Transverse colon (tissue), 4 donors: ENCODE data around the gene COPZ2. TPM values are rescaled to one million over a fixed set of nuclear protein-coding genes. Genes with fewer than 3 reads are reported as not detected.

Source experiments
- DNase-seq: peaks from one replicate; pipeline ENCODE4 v3.0.0-alpha.2; 2019
- H3K27ac ChIP-seq, 4 donors: fragments of 200-600 bp; sonication (generic); 2 replicates each; pipeline ENCODE4 v1.5.1; 2016 to 2018; ENCODE audit warnings: inconsistent platforms in 4 of 4
- H3K27me3 ChIP-seq: fragments of 200-600 bp; sonication (generic); 2 replicates; pipeline ENCODE4 v1.5.1; 2017; ENCODE audit warnings: inconsistent platforms
- H3K36me3 ChIP-seq, 4 donors: fragments of 200-600 bp; sonication (generic); 2 replicates each; pipeline ENCODE4 v1.5.1; 2017 to 2019; ENCODE audit warnings: inconsistent platforms in 4 of 4
- H3K4me1 ChIP-seq, 4 donors: fragments of 200-600 bp; sonication (generic); 2 replicates each; pipeline ENCODE4 v1.5.1; 2017 to 2020; ENCODE audit warnings: inconsistent platforms in 4 of 4
- H3K4me3 ChIP-seq, 4 donors: fragments of 200-600 bp; sonication (generic); 1 replicate in 1 of 4; 2 replicates in 3 of 4; pipeline versions ENCODE4 v1.5.1 to v1.6.1; 2017 to 2019; ENCODE audit warnings: inconsistent platforms in 4 of 4
- H3K9me3 ChIP-seq, 2 donors: fragments of 200-600 bp; sonication (generic); 2 replicates each; pipeline ENCODE4 v1.5.1; 2017 to 2019; ENCODE audit warnings: inconsistent platforms in 2 of 2
- EP300 ChIP-seq: sonication (generic); formaldehyde crosslinking; IDR thresholded peaks from one replicate; pipeline ENCODE4 v1.6.1; 2017; ENCODE audit warnings: antibody characterized with exemption, low read depth
- POLR2A ChIP-seq: fragments of 450-650 bp; IDR thresholded peaks from one replicate; pipeline ENCODE4 v1.6.1; 2016; ENCODE audit warnings: antibody characterized with exemption, mild to moderate bottlenecking, moderate library complexity
- POLR2AphosphoS5 ChIP-seq, 3 donors: sonication (generic); formaldehyde crosslinking; IDR thresholded peaks; one replicate each; pipeline ENCODE4 v1.6.1; 2016; ENCODE audit warnings: antibody characterized with exemption in 3 of 3
- WGBS, 2 donors: methylation state at CpG; one replicate each; pipeline ENCODE4 v1.1.5; 2018; ENCODE audit warnings: low coverage in 1 of 2; 5-methylcytosine and 5-hydroxymethylcytosine counted together
- in situ Hi-C, 4 donors: fragments of 200-750 bp; cut with MboI; loops; one replicate each; pipeline versions ENCODE4 v1.15.0 to v1.15.1; 2017; ENCODE audit warnings: low sequenced_read_pairs in 3 of 4, low pct_ligation_motif_present in 1 of 4, low pct_unique_long_range_greater_than_20kb in 1 of 4
- intact Hi-C: fragments of 100-400 bp; cut with DNase I; formaldehyde crosslinking; loops from one replicate; pipeline ENCODE4 v1.15.1; 2023; ENCODE audit warnings: low total_unique reads
- total RNA-seq, 4 donors: library from RNA; depleted of rRNA; stranded (reverse); fragments of >200 nt; gene quantifications; one replicate each; pipeline ENCODE4 v1.1.0, GENCODE V29; 2016
- TF ChIP-seq, protein P1 (sequence below), 5 experiments: fragments of 200-600 bp in 3 of 5; fragments of 450-650 bp in 2 of 5; sonication (generic) in 3 of 5; IDR thresholded peaks; 1 replicate in 2 of 5; 2 replicates in 3 of 5; pipeline ENCODE4 v1.5.1; 2016 to 2017; ENCODE audit warnings: antibody characterized with exemption in 5 of 5, inconsistent platforms in 3 of 5, mild to moderate bottlenecking in 2 of 5, moderate library complexity in 1 of 5

The COPZ2 gene
- total RNA-seq, 4 donors from 2014 or later: 6.0 to 11.2 (median 8.3) TPM

DNA sequence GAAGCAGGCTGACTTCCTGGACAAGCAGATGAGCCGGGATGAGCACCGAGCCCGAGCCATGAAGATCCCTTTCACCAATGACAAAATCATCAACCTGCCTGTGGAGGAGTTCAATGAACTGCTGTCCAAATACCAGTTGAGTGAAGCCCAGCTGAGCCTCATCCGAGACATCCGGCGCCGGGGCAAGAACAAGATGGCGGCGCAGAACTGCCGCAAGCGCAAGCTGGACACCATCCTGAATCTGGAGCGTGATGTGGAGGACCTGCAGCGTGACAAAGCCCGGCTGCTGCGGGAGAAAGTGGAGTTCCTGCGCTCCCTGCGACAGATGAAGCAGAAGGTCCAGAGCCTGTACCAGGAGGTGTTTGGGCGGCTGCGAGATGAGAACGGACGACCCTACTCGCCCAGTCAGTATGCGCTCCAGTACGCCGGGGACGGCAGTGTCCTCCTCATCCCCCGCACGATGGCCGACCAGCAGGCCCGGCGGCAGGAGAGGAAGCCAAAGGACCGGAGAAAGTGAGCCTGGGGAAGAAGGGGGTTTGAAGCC lies 21.6 kb upstream of the COPZ2 start:
- Histone ChIP-seq H3K36me3 (peaks cover 0 to 68% (median 30%) of the 10 kb centered on the region in 4 donors), H3K4me3 (no peak overlapping the region), H3K9me3 (no peaks in the 10 kb centered on the region), H3K27me3 (no peaks in the 10 kb centered on the region), H3K4me1 (peaks cover 0 to 17% (median 14%) of the 10 kb centered on the region in 4 donors), H3K27ac (no peak overlapping the region)
- DNase-seq: no peak
- TF ChIP-seq POLR2AphosphoS5 (IDR thresholded peaks at IDR 0.05): no peak
- TF ChIP-seq POLR2A: no peak
- TF ChIP-seq EP300: no peak
- TF ChIP-seq, protein P1, sequence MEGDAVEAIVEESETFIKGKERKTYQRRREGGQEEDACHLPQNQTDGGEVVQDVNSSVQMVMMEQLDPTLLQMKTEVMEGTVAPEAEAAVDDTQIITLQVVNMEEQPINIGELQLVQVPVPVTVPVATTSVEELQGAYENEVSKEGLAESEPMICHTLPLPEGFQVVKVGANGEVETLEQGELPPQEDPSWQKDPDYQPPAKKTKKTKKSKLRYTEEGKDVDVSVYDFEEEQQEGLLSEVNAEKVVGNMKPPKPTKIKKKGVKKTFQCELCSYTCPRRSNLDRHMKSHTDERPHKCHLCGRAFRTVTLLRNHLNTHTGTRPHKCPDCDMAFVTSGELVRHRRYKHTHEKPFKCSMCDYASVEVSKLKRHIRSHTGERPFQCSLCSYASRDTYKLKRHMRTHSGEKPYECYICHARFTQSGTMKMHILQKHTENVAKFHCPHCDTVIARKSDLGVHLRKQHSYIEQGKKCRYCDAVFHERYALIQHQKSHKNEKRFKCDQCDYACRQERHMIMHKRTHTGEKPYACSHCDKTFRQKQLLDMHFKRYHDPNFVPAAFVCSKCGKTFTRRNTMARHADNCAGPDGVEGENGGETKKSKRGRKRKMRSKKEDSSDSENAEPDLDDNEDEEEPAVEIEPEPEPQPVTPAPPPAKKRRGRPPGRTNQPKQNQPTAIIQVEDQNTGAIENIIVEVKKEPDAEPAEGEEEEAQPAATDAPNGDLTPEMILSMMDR (IDR thresholded peaks at IDR 0.05): no peak
- intact Hi-C loops: no loop called here
- WGBS, 2 donors: 91 to 96% methylated on average over 12 to 32 of the region's 32 CpGs
- in situ Hi-C loops: no loop called here

DNA sequence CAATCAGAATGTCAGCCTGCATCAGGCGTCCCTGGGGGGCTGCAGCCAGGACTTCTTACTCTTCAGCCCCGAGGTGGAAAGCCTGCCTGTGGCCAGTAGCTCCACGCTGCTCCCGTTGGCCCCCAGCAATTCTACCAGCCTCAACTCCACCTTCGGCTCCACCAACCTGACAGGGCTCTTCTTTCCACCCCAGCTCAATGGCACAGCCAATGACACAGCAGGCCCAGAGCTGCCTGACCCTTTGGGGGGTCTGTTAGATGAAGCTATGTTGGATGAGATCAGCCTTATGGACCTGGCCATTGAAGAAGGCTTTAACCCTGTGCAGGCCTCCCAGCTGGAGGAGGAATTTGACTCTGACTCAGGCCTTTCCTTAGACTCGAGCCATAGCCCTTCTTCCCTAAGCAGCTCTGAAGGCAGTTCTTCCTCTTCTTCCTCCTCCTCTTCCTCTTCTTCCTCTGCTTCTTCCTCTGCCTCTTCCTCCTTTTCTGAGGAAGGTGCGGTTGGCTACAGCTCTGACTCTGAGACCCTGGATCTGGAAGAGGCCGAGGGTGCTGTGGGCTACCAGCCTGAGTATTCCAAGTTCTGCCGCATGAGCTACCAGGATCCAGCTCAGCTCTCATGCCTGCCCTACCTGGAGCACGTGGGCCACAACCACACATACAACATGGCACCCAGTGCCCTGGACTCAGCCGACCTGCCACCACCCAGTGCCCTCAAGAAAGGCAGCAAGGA lies 21.0 kb upstream of the COPZ2 start:
- TF ChIP-seq POLR2A (no peak), POLR2AphosphoS5 (IDR thresholded peaks at IDR 0.05) (no peak), EP300 (no peak)
- TF ChIP-seq, protein P1 (IDR thresholded peaks at IDR 0.05): no peak
- 82% methylated on average over 5 to 10 of the region's 11 CpGs for WGBS, 2 donors
- intact Hi-C loops: no loop called here
- Histone ChIP-seq H3K9me3 (no peaks in the 10 kb centered on the region), H3K4me3 (no peak overlapping the region), H3K4me1 (peaks cover 6 to 23% (median 20%) of the 10 kb centered on the region in 4 donors), H3K36me3 (peaks cover 0 to 68% (median 30%) of the 10 kb centered on the region in 4 donors), H3K27ac (no peak overlapping the region), H3K27me3 (no peaks in the 10 kb centered on the region)
- in situ Hi-C loops: no loop called here
- no peak for DNase-seq

DNA sequence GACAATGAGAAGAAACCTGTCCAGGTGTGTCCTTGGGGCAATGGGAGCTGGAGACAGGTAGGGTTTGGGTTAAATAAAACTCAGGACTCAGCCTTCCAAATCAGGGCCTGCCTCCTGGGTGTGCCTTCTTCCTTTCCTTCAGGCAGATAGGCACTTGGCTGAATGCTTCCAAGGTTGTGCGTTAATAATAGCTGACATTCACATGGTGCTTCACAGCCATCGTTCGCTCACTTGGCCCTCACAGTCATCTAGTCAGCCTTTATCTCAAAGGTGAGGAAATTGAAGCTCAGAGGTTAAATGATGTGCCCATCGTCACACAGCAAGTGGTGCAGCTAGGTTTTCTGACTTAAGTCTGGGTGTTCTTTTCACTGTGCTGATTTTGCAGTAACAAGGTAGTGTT lies 20.0 kb upstream of the COPZ2 start:
- peaks cover 15 to 32% (median 29%) of the 10 kb centered on the region in 4 donors for H3K4me1 ChIP-seq
- H3K9me3 ChIP-seq: no peaks in the 10 kb centered on the region
- no peaks in the 10 kb centered on the region for H3K27me3 ChIP-seq
- H3K36me3 ChIP-seq: peaks cover 0 to 65% (median 29%) of the 10 kb centered on the region in 4 donors
- no peak overlapping the region for H3K4me3 ChIP-seq
- in situ Hi-C loops (no loop called here), intact Hi-C loops (no loop called here)
- no peak overlapping the region for H3K27ac ChIP-seq
- WGBS, 2 donors: 87 to 95% methylated on average over 4 of the region's 4 CpGs
- DNase-seq: no peak
- no peak for TF ChIP-seq POLR2A
- TF ChIP-seq EP300: no peak
- TF ChIP-seq POLR2AphosphoS5 (IDR thresholded peaks at IDR 0.05): no peak
- TF ChIP-seq, protein P1 (IDR thresholded peaks at IDR 0.05): no peak

DNA sequence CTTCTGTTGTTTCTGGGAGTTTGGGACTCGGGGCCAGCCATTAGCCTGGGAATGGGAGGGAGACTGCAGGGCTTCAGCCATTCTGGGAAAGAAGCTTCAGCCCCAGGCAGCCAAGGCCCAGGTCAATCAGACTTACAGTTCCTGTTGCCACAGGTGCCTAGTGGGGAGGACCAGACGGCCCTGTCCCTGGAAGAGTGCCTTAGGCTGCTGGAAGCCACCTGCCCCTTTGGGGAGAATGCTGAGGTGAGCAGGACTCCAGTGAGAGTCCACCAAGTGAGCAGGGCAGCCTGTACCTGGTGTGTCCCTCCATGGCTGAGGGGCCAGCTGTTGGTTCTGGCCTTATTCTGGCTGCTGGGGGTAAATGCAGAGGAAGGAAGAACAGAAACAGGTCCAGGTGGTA lies 19.3 kb upstream of the COPZ2 start:
- Histone ChIP-seq H3K27ac (no peak overlapping the region), H3K4me1 (peaks cover 23 to 40% (median 37%) of the 10 kb centered on the region in 4 donors), H3K4me3 (no peak overlapping the region), H3K27me3 (no peaks in the 10 kb centered on the region), H3K36me3 (peaks cover 0 to 57% (median 25%) of the 10 kb centered on the region in 4 donors), H3K9me3 (no peaks in the 10 kb centered on the region)
- intact Hi-C loops (no loop called here), in situ Hi-C loops (no loop called here)
- 77% methylated on average over 2 of the region's 2 CpGs; no CpG with 5 or more reads in 1 of the 2 donors for WGBS, 2 donors
- DNase-seq: no peak
- TF ChIP-seq EP300 (no peak), POLR2A (no peak), POLR2AphosphoS5 (IDR thresholded peaks at IDR 0.05) (no peak)
- TF ChIP-seq, protein P1 (IDR thresholded peaks at IDR 0.05): no peak
